Stimulated activated CD8-positive, alpha-beta memory T cell treated with anti-CD3 and anti-CD28 coated beads, Interleukin-7, amount 100 ng/mL, for 1 hour (primary cell): ENCODE data around the gene CFAP90.

Source experiments
- DNase-seq, 2 donors: peaks; one replicate each; pipeline ENCODE4 v3.0.0-alpha.2; 2020; ENCODE audit warnings: low read depth in 2 of 2

Gene CFAP90

DNA sequence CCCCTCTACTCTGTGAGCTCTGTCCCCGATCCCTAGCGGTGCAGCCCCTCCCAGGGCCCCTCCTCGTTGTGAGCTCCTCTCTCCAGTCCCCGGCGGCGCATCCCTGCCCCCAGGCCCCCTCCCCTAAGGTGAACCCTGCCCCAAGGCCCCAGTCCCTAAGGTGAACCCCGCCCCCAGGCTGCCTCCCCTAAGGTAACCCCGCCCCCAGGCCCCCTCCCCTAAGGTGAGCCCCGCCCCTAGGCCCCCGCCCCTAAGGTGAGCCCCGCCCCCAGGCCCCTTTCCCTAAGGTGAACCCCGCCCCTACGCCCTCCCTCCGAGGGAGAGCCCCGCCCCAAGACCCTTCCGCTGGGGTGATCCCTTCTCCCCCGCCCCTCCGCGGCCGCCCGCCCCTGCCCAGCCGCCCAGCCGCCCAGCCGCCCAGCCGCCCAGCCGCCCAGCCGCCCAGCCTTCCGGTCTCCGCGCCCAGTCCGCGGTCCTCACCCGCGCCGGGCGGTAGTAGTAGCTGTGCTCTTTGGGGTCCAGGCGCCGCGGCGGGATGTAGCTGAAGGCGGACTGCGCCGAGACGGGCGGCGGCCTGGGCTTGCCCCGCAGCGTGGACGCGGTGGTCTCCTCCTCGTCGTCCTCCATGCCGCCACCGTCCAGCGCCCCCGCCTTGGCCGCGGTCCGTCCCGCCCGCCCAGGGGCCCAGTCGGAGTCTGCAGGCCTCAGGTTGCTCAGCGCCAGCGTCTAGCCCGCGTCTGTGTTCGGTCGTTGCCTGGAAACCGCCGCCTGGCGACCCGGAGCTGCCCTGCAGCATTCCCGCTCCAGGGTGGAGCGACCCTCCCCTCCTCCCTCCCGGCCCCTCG lies at the start of gene CFAP90:
Gene CFAP90, minus strand, starts transcription at position 739 of the 845 bp plus-strand sequence. Its CDS starts 112 bp downstream, at position 627.
- no peak for DNase-seq

DNA sequence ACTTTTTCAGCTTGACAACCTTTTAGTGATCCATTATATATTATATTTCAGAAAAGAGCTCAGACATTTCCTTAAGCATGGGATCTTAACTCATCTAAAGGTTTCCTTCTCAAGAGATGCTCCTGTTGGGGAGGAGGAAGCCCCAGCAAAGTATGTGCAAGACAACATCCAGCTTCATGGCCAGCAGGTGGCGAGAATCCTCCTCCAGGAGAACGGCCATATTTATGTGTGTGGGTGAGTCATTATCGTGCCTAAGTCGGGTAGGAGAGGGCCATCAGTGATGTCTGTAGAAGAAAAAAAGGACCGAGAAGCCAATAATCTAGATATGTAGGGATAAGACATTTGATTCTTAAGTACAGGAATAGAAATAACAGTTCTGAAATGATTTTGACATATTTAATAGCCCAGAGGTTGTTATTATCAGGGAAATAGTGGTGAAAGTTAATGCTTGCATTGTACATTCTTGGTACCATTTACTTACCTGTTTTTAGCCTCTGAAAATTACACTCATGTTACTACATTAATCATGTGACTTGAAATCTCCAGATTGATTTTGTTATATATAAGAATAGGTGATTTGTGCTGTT lies 46.2 kb upstream of the CFAP90 start:
- DNase-seq, result no peak

DNA sequence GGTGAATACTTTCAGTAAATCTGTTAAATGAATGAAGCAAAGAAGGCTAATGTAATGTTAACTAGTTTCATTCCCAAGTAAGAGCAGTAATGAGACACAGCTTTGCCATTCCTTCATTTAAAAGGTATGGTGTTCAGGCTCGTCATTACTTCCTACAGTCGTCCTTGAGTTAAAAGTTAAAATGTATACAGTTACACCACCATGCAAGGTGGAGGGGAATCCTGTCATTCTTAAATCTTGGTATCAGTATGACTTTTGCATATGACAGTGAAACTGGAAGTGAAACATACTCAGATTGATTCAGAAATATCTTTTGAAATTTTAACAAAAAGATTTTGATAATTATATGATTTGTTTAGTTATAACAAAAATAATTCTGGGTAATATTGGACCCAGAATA lies 43.9 kb upstream of the CFAP90 start:
- DNase-seq, result no peak

GRCh38 chr5:7894439-7894838 lies 43.5 kb upstream of the CFAP90 start:
- DNase-seq, result no peak

DNA sequence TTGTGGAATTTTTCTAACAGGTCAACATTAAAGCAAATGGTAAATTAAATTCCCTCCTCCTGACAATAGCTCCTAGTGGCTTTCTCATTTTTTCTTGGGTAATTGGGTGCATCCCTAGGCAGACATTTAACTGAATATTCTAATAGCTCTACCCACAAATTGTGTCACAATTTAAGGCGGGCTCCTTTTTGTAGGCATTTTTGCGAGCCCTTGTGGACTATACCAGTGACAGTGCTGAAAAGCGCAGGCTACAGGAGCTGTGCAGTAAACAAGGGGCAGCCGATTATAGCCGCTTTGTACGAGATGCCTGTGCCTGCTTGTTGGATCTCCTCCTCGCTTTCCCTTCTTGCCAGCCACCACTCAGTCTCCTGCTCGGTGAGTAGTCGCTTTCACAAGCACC lies 38.0 kb upstream of the CFAP90 start:
- no peak for DNase-seq

GRCh38 chr5:7886849-7887475 lies 36.0 kb upstream of the CFAP90 start:
- DNase-seq, result no peak

GRCh38 chr5:7884491-7885267 lies 33.7 kb upstream of the CFAP90 start:
- no peak for DNase-seq

DNA sequence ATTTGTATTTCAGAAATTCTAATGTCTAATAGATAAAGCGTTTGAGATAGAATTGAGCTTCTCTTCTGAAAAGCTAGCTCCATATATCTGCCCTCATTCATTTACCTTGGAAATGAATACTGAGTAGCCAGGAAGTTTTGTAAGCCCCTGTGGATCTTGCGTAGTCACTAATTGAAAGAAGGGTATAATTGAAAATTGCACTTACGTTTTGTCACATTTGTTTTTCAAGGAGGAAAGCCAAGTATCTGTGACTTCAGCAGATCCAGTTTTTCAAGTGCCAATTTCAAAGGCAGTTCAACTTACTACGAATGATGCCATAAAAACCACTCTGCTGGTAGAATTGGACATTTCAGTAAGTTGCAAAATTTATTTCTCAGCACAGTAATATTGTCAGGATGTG lies 32.0 kb upstream of the CFAP90 start:
- DNase-seq, result no peak

GRCh38 chr5:7881816-7882215 lies 30.9 kb upstream of the CFAP90 start:
- no peak for DNase-seq

GRCh38 chr5:7881091-7881490 lies 30.2 kb upstream of the CFAP90 start:
- no peak for DNase-seq

GRCh38 chr5:7878381-7878873 lies 27.5 kb upstream of the CFAP90 start:
- DNase-seq, result no peak

DNA sequence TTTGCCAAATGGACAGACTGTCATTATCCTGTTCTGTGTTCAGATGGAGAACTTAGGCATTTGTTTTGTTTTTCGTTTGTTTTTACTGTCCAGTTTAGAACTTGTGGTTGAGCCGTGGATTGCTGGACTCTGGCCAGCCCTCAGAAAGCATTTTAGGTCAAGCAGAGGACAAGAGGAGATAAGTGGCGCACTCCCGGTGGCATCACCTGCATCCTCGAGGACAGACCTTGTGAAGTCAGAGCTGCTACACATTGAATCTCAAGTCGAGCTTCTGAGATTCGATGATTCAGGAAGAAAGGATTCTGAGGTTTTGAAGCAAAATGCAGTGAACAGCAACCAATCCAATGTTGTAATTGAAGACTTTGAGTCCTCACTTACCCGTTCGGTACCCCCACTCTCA lies 26.9 kb upstream of the CFAP90 start:
- no peak for DNase-seq

GRCh38 chr5:7876867-7877266 lies 25.9 kb upstream of the CFAP90 start:
- no peak for DNase-seq

DNA sequence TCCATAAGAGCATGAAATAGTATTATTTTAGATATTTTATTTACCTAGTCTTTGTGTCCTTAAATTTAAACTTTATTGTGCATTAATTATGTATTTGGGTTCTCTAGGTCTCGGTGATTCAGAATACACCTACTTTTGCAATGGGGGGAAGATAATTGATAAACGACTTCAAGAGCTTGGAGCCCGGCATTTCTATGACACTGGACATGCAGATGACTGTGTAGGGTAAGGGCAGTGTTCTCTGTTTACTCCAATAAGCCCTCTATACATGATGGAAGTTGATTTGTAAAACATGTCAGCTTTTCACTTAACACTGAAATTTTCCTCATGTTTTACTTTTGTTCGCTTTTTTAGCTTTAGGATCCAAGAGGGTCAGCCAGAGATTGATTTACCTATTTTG lies 24.2 kb upstream of the CFAP90 start:
- no peak for DNase-seq

DNA sequence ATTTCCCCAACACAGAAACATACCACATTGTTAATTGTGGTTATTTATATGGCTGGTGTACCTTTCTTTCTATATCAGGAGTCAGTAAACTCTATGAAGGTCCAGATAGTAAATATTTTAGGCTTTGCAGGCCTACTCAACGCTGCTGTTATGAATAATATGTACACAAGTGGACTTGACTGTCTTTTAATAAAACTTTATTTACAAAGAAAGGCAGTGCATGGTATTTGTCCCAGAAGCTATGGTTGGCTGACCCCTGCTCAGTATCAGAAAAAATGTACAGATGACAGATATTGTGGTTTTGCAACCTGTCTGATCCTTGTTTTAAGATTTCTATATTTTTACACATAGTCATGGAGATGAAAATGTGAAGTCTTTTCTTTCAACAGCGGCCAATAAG lies 23.7 kb upstream of the CFAP90 start:
- DNase-seq, result no peak

GRCh38 chr5:7873216-7873615 lies 22.3 kb upstream of the CFAP90 start:
- DNase-seq, result no peak

GRCh38 chr5:7872517-7873130 lies 21.7 kb upstream of the CFAP90 start:
- DNase-seq, result no peak

- no peak for DNase-seq
Measured at GRCh38 chr5:7871653-7872052, 20.7 kb upstream of the CFAP90 start.

- DNase-seq, result no peak
Measured at GRCh38 chr5:7869474-7870136, 18.7 kb upstream of the CFAP90 start.

DNA sequence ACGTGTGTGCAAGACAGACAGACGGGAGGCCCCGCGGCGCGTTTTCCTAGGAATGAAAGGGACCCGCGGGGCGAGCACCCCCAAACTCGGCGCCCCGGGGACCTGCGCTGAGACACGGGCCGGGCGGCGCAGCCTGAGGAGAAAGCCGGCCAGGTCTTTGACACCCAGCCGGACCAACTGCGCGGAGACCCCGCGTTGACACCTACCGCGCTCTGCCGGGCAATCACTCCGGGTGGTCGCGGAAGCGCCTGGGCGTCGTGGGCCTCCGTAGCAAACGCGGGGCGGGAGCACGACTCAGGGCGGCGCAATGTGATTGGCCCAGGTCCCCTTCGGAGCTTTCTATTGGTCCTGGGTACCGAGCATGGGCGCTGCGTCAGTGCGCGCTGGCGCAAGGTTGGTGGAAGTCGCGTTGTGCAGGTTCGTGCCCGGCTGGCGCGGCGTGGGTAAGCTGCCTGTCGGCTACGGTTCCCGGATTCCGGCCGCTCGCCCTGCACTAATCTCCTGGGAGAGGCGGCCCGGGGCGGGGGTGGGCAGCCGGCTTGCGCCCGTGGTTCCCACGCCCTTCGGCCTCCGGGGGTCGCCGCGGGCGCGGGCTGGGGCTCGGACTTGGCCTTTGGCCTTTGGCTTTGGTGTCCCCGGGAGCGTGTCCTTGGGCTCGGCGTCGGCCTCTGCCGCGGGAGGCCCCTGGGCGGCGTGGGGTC lies 18.0 kb upstream of the CFAP90 start, which contains the start of the genes FASTKD3 and MTRR:
Gene FASTKD3, minus strand, starts transcription at position 259 of the 701 bp plus-strand sequence. CDS start 948 bp downstream, outside the sequence.
Gene MTRR, plus strand, starts transcription at position 376 of the 701 bp plus-strand sequence. CDS start 1,647 bp downstream, outside the sequence.
- DNase-seq, result peak; percentile 76 to 84
